ENCODE data around the gene HOXB3. TPM values are rescaled to one million over a fixed set of nuclear protein-coding genes. Genes with fewer than 3 reads are reported as not detected.

The HOXB3 gene
- total RNA-seq, 1 experiment from 2014 or later = 151 TPM

DNA sequence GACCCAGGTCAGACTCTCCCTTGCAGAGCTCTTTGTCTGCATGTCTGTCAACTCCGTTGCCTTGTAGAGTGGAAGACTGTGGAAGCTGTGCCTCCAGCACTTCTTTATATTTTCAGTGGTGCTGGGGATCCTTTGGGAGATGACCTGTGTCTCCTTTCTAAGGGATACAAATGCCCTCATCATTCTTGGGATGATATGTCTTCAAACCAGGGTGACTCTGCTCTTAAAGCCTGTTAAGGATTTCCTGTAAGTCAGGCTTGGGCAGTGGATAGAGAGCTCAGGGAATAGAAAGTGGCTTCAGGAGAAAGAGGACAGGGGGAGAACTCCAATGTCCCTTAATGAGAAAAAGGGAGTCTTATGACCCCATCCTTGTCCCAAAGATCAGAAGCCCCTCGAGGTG, 1.5 kb downstream of the HOXB3 start:
- CTCF ChIA-PET = interaction anchor here (0.5 to 1.8 kb wide), 9 partner anchors 9 to 327 kb away, joined by 3 to 10 read pairs (median 4); no protein-coding TSS in a partner anchor
- Mint-ChIP-seq H3K4me1 (ENCODE audit: low read depth, unreplicated experiment) (peaks cover 80% of the 10 kb centered on the region), H3K36me3 (ENCODE audit: insufficient read depth, unreplicated experiment) (peaks cover 96% of the 10 kb centered on the region), H3K4me3 (ENCODE audit: low read depth, unreplicated experiment) (peak overlapping the region; percentile 88), H3K27me3 (ENCODE audit: unreplicated experiment) (peaks cover 12% of the 10 kb centered on the region), H3K27ac (ENCODE audit: unreplicated experiment) (peak overlapping the region; percentile 95), H3K9me3 (ENCODE audit: low read depth, unreplicated experiment) (no peaks in the 10 kb centered on the region)
- no peak for DNase-seq
- BruUV-seq (replicated peaks) = no TSS peak
- intact Hi-C loops (cut with micrococcal nuclease; ENCODE audit: unreplicated experiment) = no loop called here
- TF ChIP-seq, protein P1, sequence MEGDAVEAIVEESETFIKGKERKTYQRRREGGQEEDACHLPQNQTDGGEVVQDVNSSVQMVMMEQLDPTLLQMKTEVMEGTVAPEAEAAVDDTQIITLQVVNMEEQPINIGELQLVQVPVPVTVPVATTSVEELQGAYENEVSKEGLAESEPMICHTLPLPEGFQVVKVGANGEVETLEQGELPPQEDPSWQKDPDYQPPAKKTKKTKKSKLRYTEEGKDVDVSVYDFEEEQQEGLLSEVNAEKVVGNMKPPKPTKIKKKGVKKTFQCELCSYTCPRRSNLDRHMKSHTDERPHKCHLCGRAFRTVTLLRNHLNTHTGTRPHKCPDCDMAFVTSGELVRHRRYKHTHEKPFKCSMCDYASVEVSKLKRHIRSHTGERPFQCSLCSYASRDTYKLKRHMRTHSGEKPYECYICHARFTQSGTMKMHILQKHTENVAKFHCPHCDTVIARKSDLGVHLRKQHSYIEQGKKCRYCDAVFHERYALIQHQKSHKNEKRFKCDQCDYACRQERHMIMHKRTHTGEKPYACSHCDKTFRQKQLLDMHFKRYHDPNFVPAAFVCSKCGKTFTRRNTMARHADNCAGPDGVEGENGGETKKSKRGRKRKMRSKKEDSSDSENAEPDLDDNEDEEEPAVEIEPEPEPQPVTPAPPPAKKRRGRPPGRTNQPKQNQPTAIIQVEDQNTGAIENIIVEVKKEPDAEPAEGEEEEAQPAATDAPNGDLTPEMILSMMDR (IDR thresholded peaks at IDR 0.05; ENCODE audit: unreplicated experiment) = no peak

DNA sequence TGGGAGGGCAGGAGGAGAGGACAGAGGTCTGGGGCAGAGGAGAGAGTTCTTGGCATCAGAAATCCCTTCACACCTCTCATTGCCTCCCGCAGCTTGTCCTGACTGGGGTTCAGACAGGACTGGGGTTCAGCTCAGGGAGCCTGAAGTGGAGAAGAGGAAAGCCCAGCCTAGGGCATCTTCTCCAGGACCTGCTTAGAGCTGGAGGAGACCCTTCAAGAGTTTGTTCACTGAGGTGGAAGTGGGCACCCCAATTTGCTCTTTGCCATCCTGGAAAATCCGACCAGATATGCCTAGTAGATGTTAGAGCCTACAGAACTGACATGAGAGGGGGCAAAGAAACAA, 2.0 kb downstream of the HOXB3 start:
- intact Hi-C loops (cut with micrococcal nuclease; ENCODE audit: unreplicated experiment) = no loop called here

DNA sequence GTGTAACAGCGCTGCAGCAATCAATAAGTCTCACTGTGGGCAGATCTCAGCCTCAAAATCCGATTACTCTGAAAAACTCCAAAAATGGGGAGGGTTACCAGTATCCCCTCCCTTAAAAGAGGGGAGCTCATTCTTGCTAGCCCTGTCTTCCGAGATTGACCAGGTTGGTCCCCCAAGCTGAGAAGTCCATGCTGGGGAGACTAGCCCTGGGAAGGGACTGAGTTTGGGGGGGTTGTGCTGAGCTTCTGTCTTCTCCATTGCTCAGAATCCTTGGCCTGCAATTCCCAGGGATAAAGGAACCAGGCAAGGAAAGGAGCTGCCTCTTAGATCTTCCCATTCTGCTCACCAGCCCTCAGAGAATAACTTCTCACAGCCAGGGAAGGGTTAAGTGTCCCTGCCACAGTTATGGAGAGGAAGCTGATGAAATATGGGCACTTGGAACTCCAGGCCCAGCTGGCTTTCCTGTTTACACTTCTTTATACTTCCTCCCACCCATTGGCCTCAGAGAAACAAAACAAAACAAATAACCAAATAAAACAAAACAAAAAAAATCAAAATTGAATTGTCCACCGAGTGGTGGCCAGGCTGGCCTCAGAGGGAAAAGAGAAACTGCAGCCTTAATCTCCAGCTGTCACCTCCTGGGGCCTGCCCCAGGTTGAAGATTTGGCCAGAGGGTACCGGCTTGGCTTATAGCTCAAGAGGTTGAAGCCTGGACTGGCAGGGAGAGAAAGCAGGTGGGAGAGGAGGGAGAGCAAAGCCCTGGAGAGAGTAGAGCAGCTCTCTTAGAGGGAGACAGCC, 2.6 kb downstream of the HOXB3 start:
- DNase-seq = no peak
- Mint-ChIP-seq H3K4me3 (ENCODE audit: low read depth, unreplicated experiment) (peak overlapping the region; percentile 88), H3K36me3 (ENCODE audit: insufficient read depth, unreplicated experiment) (peaks cover 95% of the 10 kb centered on the region), H3K27ac (ENCODE audit: unreplicated experiment) (peak overlapping the region; percentile 95), H3K9me3 (ENCODE audit: low read depth, unreplicated experiment) (no peaks in the 10 kb centered on the region), H3K4me1 (ENCODE audit: low read depth, unreplicated experiment) (peaks cover 80% of the 10 kb centered on the region), H3K27me3 (ENCODE audit: unreplicated experiment) (peaks cover 16% of the 10 kb centered on the region)
- no TSS peak for BruUV-seq (replicated peaks)
- intact Hi-C loops (cut with micrococcal nuclease; ENCODE audit: unreplicated experiment) = no loop called here
- TF ChIP-seq, protein P1 (IDR thresholded peaks at IDR 0.05; ENCODE audit: unreplicated experiment) = no peak
- CTCF ChIA-PET = interaction anchor here (0.5 to 1.8 kb wide), 13 partner anchors 7 to 328 kb away, joined by 3 to 10 read pairs (median 4); no protein-coding TSS in a partner anchor

More for the DNA sequence above, 2.0 kb downstream of the HOXB3 start:
- CTCF ChIA-PET = interaction anchor here (0.5 to 1.8 kb wide), 18 partner anchors 8 to 328 kb away, joined by 3 to 10 read pairs (median 4); no protein-coding TSS in a partner anchor
- peaks cover 80% of the 10 kb centered on the region for H3K4me1 Mint-ChIP-seq (ENCODE audit: low read depth, unreplicated experiment)
- peak overlapping the region; percentile 88 for H3K4me3 Mint-ChIP-seq (ENCODE audit: low read depth, unreplicated experiment)
- peaks cover 16% of the 10 kb centered on the region for H3K27me3 Mint-ChIP-seq (ENCODE audit: unreplicated experiment)
- H3K27ac Mint-ChIP-seq (ENCODE audit: unreplicated experiment) = peak overlapping the region; percentile 95
- no peak for DNase-seq
- H3K9me3 Mint-ChIP-seq (ENCODE audit: low read depth, unreplicated experiment) = no peaks in the 10 kb centered on the region
- TF ChIP-seq, protein P1 (IDR thresholded peaks at IDR 0.05; ENCODE audit: unreplicated experiment) = no peak
- no TSS peak for BruUV-seq (replicated peaks)
- peaks cover 95% of the 10 kb centered on the region for H3K36me3 Mint-ChIP-seq (ENCODE audit: insufficient read depth, unreplicated experiment)

DNA sequence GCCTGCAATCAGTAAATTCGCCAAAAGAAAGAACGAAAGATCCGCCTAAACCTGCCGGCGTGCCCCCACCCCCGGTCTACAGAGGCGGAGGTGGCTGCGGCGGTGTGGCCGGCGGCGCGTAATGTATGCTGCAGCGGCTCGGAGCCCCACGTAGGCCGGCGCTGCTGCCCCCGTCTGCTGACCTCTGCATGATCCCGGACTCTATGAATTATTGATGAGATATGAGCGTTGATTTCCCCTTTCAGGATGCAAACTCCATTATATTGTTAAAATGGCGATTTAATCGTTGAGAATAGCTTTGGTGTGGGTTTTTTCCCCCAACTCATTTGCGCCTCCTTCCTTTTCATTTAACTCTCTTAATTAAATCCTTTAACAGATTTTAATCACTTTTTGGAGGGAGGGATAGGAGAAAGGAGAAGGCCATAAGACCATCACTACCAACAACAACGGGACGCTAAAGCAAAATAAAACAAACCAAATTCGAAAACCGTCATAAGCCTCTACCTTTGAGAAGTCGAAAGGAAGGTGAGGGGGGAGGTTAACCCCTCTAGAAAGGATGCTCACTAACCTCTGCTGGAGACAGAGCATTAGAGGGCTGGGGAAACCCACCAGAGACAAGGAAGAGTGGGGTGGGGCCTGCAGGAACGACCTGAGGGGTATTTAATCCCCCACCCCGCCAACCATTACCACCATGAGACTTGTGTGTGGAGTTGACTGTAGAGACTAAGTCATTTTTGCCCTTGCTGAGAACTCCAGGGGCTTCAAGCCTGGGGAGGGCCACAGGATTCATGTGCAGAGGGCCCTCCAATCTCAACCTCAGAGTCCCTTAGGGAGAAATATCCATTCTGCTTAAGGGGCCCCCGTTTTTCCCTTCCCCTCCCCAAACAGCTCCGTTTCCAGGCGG, 3.4 kb downstream of the HOXB3 start:
- intact Hi-C loops (cut with micrococcal nuclease; ENCODE audit: unreplicated experiment) = no loop called here
- Mint-ChIP-seq H3K36me3 (ENCODE audit: insufficient read depth, unreplicated experiment) (peaks cover 95% of the 10 kb centered on the region), H3K27ac (ENCODE audit: unreplicated experiment) (peak overlapping the region; percentile 95), H3K9me3 (ENCODE audit: low read depth, unreplicated experiment) (no peaks in the 10 kb centered on the region), H3K4me1 (ENCODE audit: low read depth, unreplicated experiment) (peaks cover 81% of the 10 kb centered on the region), H3K27me3 (ENCODE audit: unreplicated experiment) (peaks cover 16% of the 10 kb centered on the region), H3K4me3 (ENCODE audit: low read depth, unreplicated experiment) (peak overlapping the region; percentile 88)
- DNase-seq = peak; percentile 75
- TF ChIP-seq, protein P1 (IDR thresholded peaks at IDR 0.05; ENCODE audit: unreplicated experiment) = no peak
- BruUV-seq (replicated peaks) = no TSS peak
- CTCF ChIA-PET = interaction anchor here (0.6 to 1.4 kb wide), 3 partner anchors 31 to 251 kb away, joined by 3 to 5 read pairs (median 4); no protein-coding TSS in a partner anchor

Measured in Calu3 (cell line).